22Rv1 (cell line): ENCODE data around the gene NRDC.

Experiments used
- ZFX ChIP-seq: fragments of 450-650 bp; IDR thresholded peaks from 2 replicates; pipeline ENCODE4 v1.6.1; 2017; ENCODE audit warnings: antibody characterized with exemption, borderline replicate concordance
- TF ChIP-seq, protein P1 (sequence below): fragments of 450-650 bp; IDR thresholded peaks from 2 replicates; pipeline ENCODE4 v1.5.1; 2017; ENCODE audit warnings: mild to moderate bottlenecking

DNA sequence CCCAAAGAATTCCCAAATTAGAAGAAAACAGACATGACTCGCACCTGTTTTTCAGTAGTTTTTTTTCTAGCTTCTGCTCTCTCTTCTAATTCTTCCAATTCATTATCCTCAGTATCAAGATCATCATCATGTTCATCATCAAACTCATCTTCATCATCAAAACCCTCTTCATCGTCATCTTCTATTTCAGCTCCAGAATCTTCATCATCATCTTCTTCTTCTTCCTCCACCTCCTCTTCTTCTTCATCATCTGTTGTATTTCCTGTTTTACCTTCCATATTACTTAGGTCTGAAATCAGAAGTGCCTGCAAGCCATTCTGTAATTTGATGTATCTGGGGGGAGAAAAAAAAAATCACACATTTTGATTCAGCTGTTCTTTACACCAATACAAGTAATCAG lies 38.3 kb downstream of the NRDC start:
- TF ChIP-seq, protein P1, sequence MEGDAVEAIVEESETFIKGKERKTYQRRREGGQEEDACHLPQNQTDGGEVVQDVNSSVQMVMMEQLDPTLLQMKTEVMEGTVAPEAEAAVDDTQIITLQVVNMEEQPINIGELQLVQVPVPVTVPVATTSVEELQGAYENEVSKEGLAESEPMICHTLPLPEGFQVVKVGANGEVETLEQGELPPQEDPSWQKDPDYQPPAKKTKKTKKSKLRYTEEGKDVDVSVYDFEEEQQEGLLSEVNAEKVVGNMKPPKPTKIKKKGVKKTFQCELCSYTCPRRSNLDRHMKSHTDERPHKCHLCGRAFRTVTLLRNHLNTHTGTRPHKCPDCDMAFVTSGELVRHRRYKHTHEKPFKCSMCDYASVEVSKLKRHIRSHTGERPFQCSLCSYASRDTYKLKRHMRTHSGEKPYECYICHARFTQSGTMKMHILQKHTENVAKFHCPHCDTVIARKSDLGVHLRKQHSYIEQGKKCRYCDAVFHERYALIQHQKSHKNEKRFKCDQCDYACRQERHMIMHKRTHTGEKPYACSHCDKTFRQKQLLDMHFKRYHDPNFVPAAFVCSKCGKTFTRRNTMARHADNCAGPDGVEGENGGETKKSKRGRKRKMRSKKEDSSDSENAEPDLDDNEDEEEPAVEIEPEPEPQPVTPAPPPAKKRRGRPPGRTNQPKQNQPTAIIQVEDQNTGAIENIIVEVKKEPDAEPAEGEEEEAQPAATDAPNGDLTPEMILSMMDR, result no peak
- TF ChIP-seq ZFX, result no peak
